Forelimb muscle (tissue), 1 donor: ENCODE measurements around the gene CD2. TPM values are rescaled to one million over a fixed set of nuclear protein-coding genes. Genes with fewer than 3 reads are reported as not detected.

ENCODE experiments used
- DNase-seq: peaks from one replicate; pipeline ENCODE4 v3.0.0-alpha.2; 2013; ENCODE audit warnings: low read depth
- polyA plus RNA-seq: library from polyadenylated mRNA; unstranded; fragments of 120-200 nt; gene quantifications from one replicate; pipeline ENCODE4 v1.2.1, GENCODE V29; 2013; ENCODE audit not compliant: insufficient read length

The CD2 gene
- polyA plus RNA-seq, 1 donor = 0.29 TPM

- no peak for DNase-seq
These were observed 6.3 kb downstream of the CD2 start for GRCh38 chr1:116760487-116760886.

GRCh38 chr1:116760996-116761665 is 6.9 kb downstream of the CD2 start:
- no peak for DNase-seq

- no peak for DNase-seq
These were observed 8.1 kb downstream of the CD2 start for GRCh38 chr1:116762281-116762680.

- DNase-seq = no peak
These were observed 8.5 kb downstream of the CD2 start for GRCh38 chr1:116762781-116763115.

- DNase-seq = no peak
These were observed 9.0 kb downstream of the CD2 start for GRCh38 chr1:116763116-116763786.

- DNase-seq = no peak
These were observed 9.7 kb downstream of the CD2 start for GRCh38 chr1:116763787-116764465.

- DNase-seq = no peak
These were observed 10.3 kb downstream of the CD2 start for GRCh38 chr1:116764466-116764898.

- DNase-seq = no peak
These were observed 11.0 kb downstream of the CD2 start for GRCh38 chr1:116764906-116765862.

GRCh38 chr1:116765962-116766361 is 11.7 kb downstream of the CD2 start:
- DNase-seq = no peak

- DNase-seq = no peak
These were observed 12.6 kb downstream of the CD2 start for GRCh38 chr1:116766616-116767469.

GRCh38 chr1:116767782-116768382 is 13.7 kb downstream of the CD2 start:
- DNase-seq = no peak

GRCh38 chr1:116768416-116769103 is 14.3 kb downstream of the CD2 start:
- no peak for DNase-seq

- no peak for DNase-seq
These were observed 14.8 kb downstream of the CD2 start for GRCh38 chr1:116769104-116769452.

GRCh38 chr1:116769561-116769977 is 15.3 kb downstream of the CD2 start:
- no peak for DNase-seq

- DNase-seq = no peak
These were observed 15.8 kb downstream of the CD2 start for GRCh38 chr1:116769994-116770393.

GRCh38 chr1:116770625-116771024 is 16.4 kb downstream of the CD2 start:
- DNase-seq = no peak

GRCh38 chr1:116771997-116772647 is 17.9 kb downstream of the CD2 start:
- no peak for DNase-seq

- DNase-seq = no peak
These were observed 18.4 kb downstream of the CD2 start for GRCh38 chr1:116772648-116773045.

- no peak for DNase-seq
These were observed 21.0 kb downstream of the CD2 start for GRCh38 chr1:116775116-116775752.
